Mesothelial cell of epicardium (in vitro differentiated cells): Measurements from ENCODE around the gene DPP3. TPM values are rescaled to one million over a fixed set of nuclear protein-coding genes. Genes with fewer than 3 reads are reported as not detected.

ENCODE experiments used
- DNase-seq, 2 experiments: peaks; one replicate each; pipeline ENCODE4 v3.0.0; 2021; ENCODE audit warnings: low spot score in 2 of 2; ENCODE audit not compliant: unreplicated experiment in 2 of 2
- H3K27ac Mint-ChIP-seq: 2 replicates; pipeline ENCODE4 v1.8.0; 2021; ENCODE audit warnings: mixed read lengths
- H3K27me3 Mint-ChIP-seq: 2 replicates; pipeline ENCODE4 v1.8.0; 2021; ENCODE audit warnings: low read depth, mixed read lengths
- H3K36me3 Mint-ChIP-seq: 2 replicates; pipeline ENCODE4 v1.8.0; 2021; ENCODE audit warnings: mixed read lengths
- H3K4me1 Mint-ChIP-seq: 2 replicates; pipeline ENCODE4 v1.8.0; 2021; ENCODE audit warnings: mixed read lengths
- H3K4me3 Mint-ChIP-seq: 2 replicates; pipeline ENCODE4 v1.8.0; 2021; ENCODE audit warnings: mild to moderate bottlenecking, moderate library complexity, mixed read lengths
- H3K9me3 Mint-ChIP-seq: 2 replicates; pipeline ENCODE4 v1.8.0; 2021; ENCODE audit warnings: mixed read lengths
- total RNA-seq: library from RNA; stranded (reverse); gene quantifications from 3 replicates; pipeline ENCODE4 v1.2.1, GENCODE V29; 2021
- TF ChIP-seq, protein P1 (sequence below): fragments of 200-600 bp; sonication (generic); IDR thresholded peaks from one replicate; pipeline ENCODE4 v1.5.0; 2021; ENCODE audit warnings: antibody characterized with exemption; ENCODE audit not compliant: unreplicated experiment

DPP3 gene
- total RNA-seq, 1 donor from 2014 or later = 42.9 TPM

GRCh38 chr11:66546368-66546965, 66.2 kb downstream of the DPP3 start, which contains the start of gene ACTN3:
Gene ACTN3, plus strand, starts transcription at chr11:66546903. Its CDS starts 35 bp downstream, at chr11:66546938.
- H3K36me3 Mint-ChIP-seq = peaks cover 11% of the 10 kb centered on the region

GRCh38 chr11:66546966-66547661, 66.9 kb downstream of the DPP3 start:
- peaks cover 3% of the 10 kb centered on the region for H3K27me3 Mint-ChIP-seq
- H3K4me3 Mint-ChIP-seq = peak overlapping the region; percentile 63
- H3K36me3 Mint-ChIP-seq = peaks cover 6% of the 10 kb centered on the region
- no peak for DNase-seq
- TF ChIP-seq, protein P1, sequence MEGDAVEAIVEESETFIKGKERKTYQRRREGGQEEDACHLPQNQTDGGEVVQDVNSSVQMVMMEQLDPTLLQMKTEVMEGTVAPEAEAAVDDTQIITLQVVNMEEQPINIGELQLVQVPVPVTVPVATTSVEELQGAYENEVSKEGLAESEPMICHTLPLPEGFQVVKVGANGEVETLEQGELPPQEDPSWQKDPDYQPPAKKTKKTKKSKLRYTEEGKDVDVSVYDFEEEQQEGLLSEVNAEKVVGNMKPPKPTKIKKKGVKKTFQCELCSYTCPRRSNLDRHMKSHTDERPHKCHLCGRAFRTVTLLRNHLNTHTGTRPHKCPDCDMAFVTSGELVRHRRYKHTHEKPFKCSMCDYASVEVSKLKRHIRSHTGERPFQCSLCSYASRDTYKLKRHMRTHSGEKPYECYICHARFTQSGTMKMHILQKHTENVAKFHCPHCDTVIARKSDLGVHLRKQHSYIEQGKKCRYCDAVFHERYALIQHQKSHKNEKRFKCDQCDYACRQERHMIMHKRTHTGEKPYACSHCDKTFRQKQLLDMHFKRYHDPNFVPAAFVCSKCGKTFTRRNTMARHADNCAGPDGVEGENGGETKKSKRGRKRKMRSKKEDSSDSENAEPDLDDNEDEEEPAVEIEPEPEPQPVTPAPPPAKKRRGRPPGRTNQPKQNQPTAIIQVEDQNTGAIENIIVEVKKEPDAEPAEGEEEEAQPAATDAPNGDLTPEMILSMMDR = no peak
- no peak overlapping the region for H3K27ac Mint-ChIP-seq
- H3K4me1 Mint-ChIP-seq = peaks cover 13% of the 10 kb centered on the region
- no peaks in the 10 kb centered on the region for H3K9me3 Mint-ChIP-seq

More at GRCh38 chr11:66546368-66546965, 66.2 kb downstream of the DPP3 start, which contains the start of gene ACTN3:
- Mint-ChIP-seq H3K27ac (no peak within 1 kb of the TSS), H3K27me3 (peaks cover 3% of the 10 kb centered on the region), H3K9me3 (no peaks in the 10 kb centered on the region), H3K4me1 (peaks cover 13% of the 10 kb centered on the region), H3K4me3 (peak within 1 kb of the TSS; percentile 63)
- TF ChIP-seq, protein P1 = no peak
- no peak for DNase-seq

GRCh38 chr11:66547662-66548009, 67.4 kb downstream of the DPP3 start:
- H3K27ac Mint-ChIP-seq = no peak overlapping the region
- DNase-seq = no peak
- no peaks in the 10 kb centered on the region for H3K9me3 Mint-ChIP-seq
- peaks cover under 1% of the 10 kb centered on the region for H3K36me3 Mint-ChIP-seq
- H3K4me1 Mint-ChIP-seq = peaks cover 13% of the 10 kb centered on the region
- peaks cover 3% of the 10 kb centered on the region for H3K27me3 Mint-ChIP-seq
- no peak overlapping the region for H3K4me3 Mint-ChIP-seq
- TF ChIP-seq, protein P1 = no peak

- Mint-ChIP-seq H3K9me3 (no peaks in the 10 kb centered on the region), H3K4me3 (no peak overlapping the region), H3K4me1 (peaks cover 13% of the 10 kb centered on the region), H3K27ac (no peak overlapping the region), H3K36me3 (no peaks in the 10 kb centered on the region), H3K27me3 (peaks cover 3% of the 10 kb centered on the region)
- DNase-seq = no peak
- TF ChIP-seq, protein P1 = no peak
Observed at GRCh38 chr11:66548041-66548440, 67.8 kb downstream of the DPP3 start.

DNA sequence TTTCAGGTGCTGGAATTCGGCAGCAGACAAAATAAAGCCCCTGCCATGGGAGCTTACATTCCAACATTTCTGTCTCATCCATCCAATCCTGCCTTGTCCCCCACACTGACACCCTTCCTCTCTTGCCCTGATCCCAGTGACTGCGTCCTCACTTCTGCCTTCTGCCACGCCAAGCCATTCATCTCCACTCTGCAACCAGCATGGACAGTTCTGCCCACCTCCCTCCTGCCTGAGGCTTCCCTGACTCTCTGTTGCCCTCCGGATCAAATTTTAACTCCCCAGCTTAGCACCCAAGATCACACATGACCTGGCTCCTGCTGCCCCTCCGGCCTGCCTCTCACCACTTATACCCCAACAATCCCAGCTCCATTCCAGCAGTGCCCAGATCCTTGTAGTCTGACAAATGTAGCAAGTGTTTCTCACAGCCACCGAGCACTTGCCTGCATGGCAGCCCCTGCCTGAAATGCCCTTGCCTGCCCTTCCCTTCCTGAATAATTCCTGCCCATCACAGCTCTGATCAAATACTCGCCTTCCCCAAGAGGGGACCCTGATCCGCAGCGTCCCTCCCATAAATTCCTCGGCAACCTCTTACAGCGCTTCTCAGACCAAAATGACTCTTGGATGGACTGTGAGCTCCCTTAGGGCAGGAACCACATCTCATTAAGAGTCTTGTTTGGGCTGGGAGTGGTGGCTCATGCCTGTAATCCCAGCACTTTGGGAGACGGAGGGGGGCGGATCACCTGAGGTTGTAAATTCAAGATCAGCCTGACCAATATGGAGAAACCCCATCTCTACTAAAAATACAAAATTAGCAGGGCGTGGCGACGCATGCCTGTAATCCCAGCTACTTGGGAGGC, 68.8 kb downstream of the DPP3 start:
- Mint-ChIP-seq H3K27ac (no peak overlapping the region), H3K27me3 (peaks cover 3% of the 10 kb centered on the region), H3K4me3 (no peak overlapping the region), H3K4me1 (peaks cover 8% of the 10 kb centered on the region), H3K9me3 (no peaks in the 10 kb centered on the region), H3K36me3 (no peaks in the 10 kb centered on the region)
- no peak for DNase-seq
- TF ChIP-seq, protein P1 = no peak
